ENCODE results near the gene ALCAM. TPM values are rescaled to one million over a fixed set of nuclear protein-coding genes. Genes with fewer than 3 reads are reported as not detected.

The ALCAM gene
- total RNA-seq, 2 donors from 2014 or later, result 17.8 to 29.6 TPM

- intact Hi-C loops (cut with DNase I), result no loop called here
- no peaks in the 10 kb centered on the region for H3K4me1 ChIP-seq
- H3K4me3 ChIP-seq, result no peak overlapping the region
- DNase-seq, result no peak
- no peak for TF ChIP-seq CTCF (IDR thresholded peaks at IDR 0.05)
- H3K9me3 ChIP-seq, result no peaks in the 10 kb centered on the region
- no peaks in the 10 kb centered on the region for H3K27me3 ChIP-seq
- no peak overlapping the region for H3K27ac ChIP-seq
- no peaks in the 10 kb centered on the region for H3K36me3 ChIP-seq
- no peak overlapping the region for H3K9ac ChIP-seq (ENCODE audit: low read depth in 2 of 2, low read length in 2 of 2)
Observed at GRCh38 chr3:105431200-105431599, 64.5 kb downstream of the ALCAM start.

GRCh38 chr3:105435277-105435676, 68.6 kb downstream of the ALCAM start:
- Histone ChIP-seq H3K27ac (no peak overlapping the region), H3K4me1 (no peaks in the 10 kb centered on the region), H3K36me3 (no peaks in the 10 kb centered on the region), H3K9ac (ENCODE audit: low read depth in 2 of 2, low read length in 2 of 2) (no peak overlapping the region), H3K27me3 (no peaks in the 10 kb centered on the region), H3K4me3 (no peak overlapping the region), H3K9me3 (no peaks in the 10 kb centered on the region)
- no peak for DNase-seq
- intact Hi-C loops (cut with DNase I), result no loop called here
- no peak for TF ChIP-seq CTCF (IDR thresholded peaks at IDR 0.05)

GRCh38 chr3:105436687-105437086, 70.0 kb downstream of the ALCAM start:
- no peak for DNase-seq
- Histone ChIP-seq H3K27me3 (no peaks in the 10 kb centered on the region), H3K36me3 (no peaks in the 10 kb centered on the region), H3K4me3 (no peak overlapping the region), H3K9me3 (no peaks in the 10 kb centered on the region), H3K9ac (ENCODE audit: low read depth in 2 of 2, low read length in 2 of 2) (no peak overlapping the region), H3K27ac (no peak overlapping the region), H3K4me1 (no peaks in the 10 kb centered on the region)
- intact Hi-C loops (cut with DNase I), result no loop called here
- no peak for TF ChIP-seq CTCF (IDR thresholded peaks at IDR 0.05)

GRCh38 chr3:105440113-105440512, 73.4 kb downstream of the ALCAM start:
- Histone ChIP-seq H3K9me3 (no peaks in the 10 kb centered on the region), H3K36me3 (no peaks in the 10 kb centered on the region), H3K27me3 (no peaks in the 10 kb centered on the region), H3K4me3 (no peak overlapping the region), H3K9ac (ENCODE audit: low read depth in 2 of 2, low read length in 2 of 2) (no peak overlapping the region), H3K27ac (no peak overlapping the region), H3K4me1 (no peaks in the 10 kb centered on the region)
- TF ChIP-seq CTCF (IDR thresholded peaks at IDR 0.05), result no peak
- DNase-seq, result no peak
- intact Hi-C loops (cut with DNase I), result no loop called here

- Histone ChIP-seq H3K27me3 (no peaks in the 10 kb centered on the region), H3K9ac (ENCODE audit: low read depth in 2 of 2, low read length in 2 of 2) (no peak overlapping the region), H3K36me3 (no peaks in the 10 kb centered on the region), H3K4me3 (no peak overlapping the region), H3K9me3 (no peaks in the 10 kb centered on the region), H3K4me1 (no peaks in the 10 kb centered on the region), H3K27ac (no peak overlapping the region)
- intact Hi-C loops (cut with DNase I), result no loop called here
- TF ChIP-seq CTCF (IDR thresholded peaks at IDR 0.05), result no peak
- no peak for DNase-seq
Observed at GRCh38 chr3:105444725-105445124, 78.0 kb downstream of the ALCAM start.
